ENCODE results near the gene ZKSCAN8. TPM values are rescaled to one million over a fixed set of nuclear protein-coding genes. Genes with fewer than 3 reads are reported as not detected.
"Not testable (repeated sequence)": the region's sequence is repeated elsewhere in the genome, so short reads cannot be mapped to it uniquely, and the experiment has no call there.

Gene ZKSCAN8
- total RNA-seq, result 13.9 TPM
- long read RNA-seq, partial matches to known transcripts, result 0 of 1 reads
- long read RNA-seq, other reads (novel, unspliced or antisense), result 1 of 1 reads

GRCh38 chr6:28141500-28142329 is at the start of gene ZKSCAN8:
Gene ZKSCAN8, plus strand, starts transcription at chr6:28141883. Its CDS starts 6,525 bp downstream, at chr6:28148408.
- DNase-seq, result peak; percentile 79
- intact Hi-C loops (cut with micrococcal nuclease), result loop anchor here (10.0 kb wide), 1 partner anchor 83 kb away; the partner anchor contains the start of gene ZSCAN9
- ATAC-seq, result peak; percentile 91

- DNase-seq; ATAC-seq; intact Hi-C loops (cut with micrococcal nuclease): not testable (repeated sequence)
These were observed 39.5 kb upstream of the ZKSCAN8 start for GRCh38 chr6:28102222-28102621.

GRCh38 chr6:28102699-28103098 is 39.0 kb upstream of the ZKSCAN8 start:
- ATAC-seq; DNase-seq; intact Hi-C loops (cut with micrococcal nuclease): not testable (repeated sequence)

- peak; percentile 89 for DNase-seq
- peak; percentile 100 for ATAC-seq
- intact Hi-C loops (cut with micrococcal nuclease), result no loop called here
These were observed 37.1 kb upstream of the ZKSCAN8 start for GRCh38 chr6:28104392-28105244.

GRCh38 chr6:28105245-28105639 is 36.4 kb upstream of the ZKSCAN8 start:
- no peak for DNase-seq
- intact Hi-C loops (cut with micrococcal nuclease), result no loop called here
- ATAC-seq, result no peak

- intact Hi-C loops (cut with micrococcal nuclease), result no loop called here
- ATAC-seq (no peak), DNase-seq (no peak)
These were observed 34.2 kb upstream of the ZKSCAN8 start for GRCh38 chr6:28107506-28107905.

- no peak for ATAC-seq
- intact Hi-C loops (cut with micrococcal nuclease), result no loop called here
- no peak for DNase-seq
These were observed 29.7 kb upstream of the ZKSCAN8 start for GRCh38 chr6:28111964-28112363.

GRCh38 chr6:28115799-28116198 is 25.9 kb upstream of the ZKSCAN8 start:
- intact Hi-C loops (cut with micrococcal nuclease), result no loop called here
- no peak for DNase-seq
- no peak for ATAC-seq

- DNase-seq, result no peak
- no peak for ATAC-seq
- intact Hi-C loops (cut with micrococcal nuclease), result no loop called here
These were observed 24.2 kb upstream of the ZKSCAN8 start for GRCh38 chr6:28117386-28118050.

- no peak for ATAC-seq
- no peak for DNase-seq
- intact Hi-C loops (cut with micrococcal nuclease), result no loop called here
These were observed 23.5 kb upstream of the ZKSCAN8 start for GRCh38 chr6:28118217-28118616.

GRCh38 chr6:28121876-28122275 is 19.8 kb upstream of the ZKSCAN8 start:
- no peak for DNase-seq
- intact Hi-C loops (cut with micrococcal nuclease), result no loop called here
- no peak for ATAC-seq

- ATAC-seq; intact Hi-C loops (cut with micrococcal nuclease); DNase-seq: not testable (repeated sequence)
These were observed 19.4 kb upstream of the ZKSCAN8 start for GRCh38 chr6:28122283-28122682.

GRCh38 chr6:28124350-28124970 is 17.2 kb upstream of the ZKSCAN8 start, which contains the start of gene ZSCAN16:
Gene ZSCAN16, plus strand, starts transcription at chr6:28124609. Its CDS starts 835 bp downstream, at chr6:28125444.
- intact Hi-C loops (cut with micrococcal nuclease), result no loop called here
- ATAC-seq (peak; percentile 100), DNase-seq (peak; percentile 90)

GRCh38 chr6:28124971-28125353 is 16.7 kb upstream of the ZKSCAN8 start:
- DNase-seq (no peak), ATAC-seq (peak; percentile 9)
- intact Hi-C loops (cut with micrococcal nuclease), result no loop called here

GRCh38 chr6:28125401-28125800 is 16.3 kb upstream of the ZKSCAN8 start:
- DNase-seq (no peak), ATAC-seq (no peak)
- intact Hi-C loops (cut with micrococcal nuclease), result no loop called here

GRCh38 chr6:28134015-28134414 is 7.7 kb upstream of the ZKSCAN8 start:
- DNase-seq, result no peak
- no peak for ATAC-seq
- intact Hi-C loops (cut with micrococcal nuclease), result loop anchor here (10.0 kb wide), 1 partner anchor 221 kb away; no protein-coding TSS in a partner anchor

GRCh38 chr6:28134716-28135115 is 7.0 kb upstream of the ZKSCAN8 start:
- no peak for DNase-seq
- intact Hi-C loops (cut with micrococcal nuclease), result loop anchor here (10.0 kb wide), 1 partner anchor 220 kb away; no protein-coding TSS in a partner anchor
- no peak for ATAC-seq

- ATAC-seq (no peak), DNase-seq (no peak)
- intact Hi-C loops (cut with micrococcal nuclease), result loop anchor here (10.0 kb wide), 1 partner anchor 219 kb away; no protein-coding TSS in a partner anchor
These were observed 6.3 kb upstream of the ZKSCAN8 start for GRCh38 chr6:28135393-28135792.

Data from left ventricle myocardium superior (tissue), 1 donor.